ENCODE results near the gene PSD.

Gene PSD

GRCh38 chr10:102423372-102423968 lies 4.9 kb upstream of the PSD start:
- Histone ChIP-seq H3K4me1 (ENCODE audit: control insufficient read depth, insufficient read depth, low read length) (peaks cover 19% of the 10 kb centered on the region), H3K36me3 (ENCODE audit: control insufficient read depth, insufficient read depth, low read length) (peaks cover 6% of the 10 kb centered on the region), H3K4me3 (ENCODE audit: low read length) (no peak overlapping the region), H3K9ac (ENCODE audit: low read length) (peak overlapping the region; percentile 32), H3K27ac (ENCODE audit: low read depth, low read length) (no peak overlapping the region), H3K27me3 (ENCODE audit: control insufficient read depth, insufficient read depth, low read length) (no peaks in the 10 kb centered on the region)

DNA sequence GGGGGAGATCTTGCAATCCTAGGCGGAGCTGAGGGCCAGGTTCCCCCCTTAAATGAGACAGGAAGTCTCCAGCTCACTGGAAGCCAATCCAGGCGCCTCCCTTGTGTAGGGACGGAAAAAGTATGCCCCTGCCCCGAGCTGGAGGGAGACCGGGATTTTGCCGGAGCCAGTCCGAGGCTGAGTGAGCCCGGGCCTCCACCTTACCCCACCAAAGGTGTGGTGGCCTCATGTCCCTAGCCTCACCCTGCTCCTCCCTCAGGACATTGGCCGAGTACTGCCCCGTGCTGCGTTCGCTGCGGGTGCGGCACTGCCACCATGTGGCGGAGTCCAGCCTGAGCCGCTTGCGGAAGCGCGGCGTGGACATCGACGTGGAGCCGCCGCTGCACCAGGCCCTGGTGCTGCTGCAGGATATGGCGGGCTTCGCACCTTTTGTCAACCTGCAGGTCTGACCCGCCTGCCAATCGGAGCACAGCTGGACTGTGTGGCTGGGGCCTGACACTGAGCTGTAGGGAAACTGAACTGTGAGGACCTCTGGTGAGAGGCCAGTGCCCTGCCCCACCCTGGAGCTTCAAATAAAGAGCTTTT lies 4.1 kb upstream of the PSD start:
- peak overlapping the region; percentile 32 for H3K9ac ChIP-seq (ENCODE audit: low read length)
- H3K27ac ChIP-seq (ENCODE audit: low read depth, low read length), result peak overlapping the region; percentile 92
- peaks cover 19% of the 10 kb centered on the region for H3K4me1 ChIP-seq (ENCODE audit: control insufficient read depth, insufficient read depth, low read length)

DNA sequence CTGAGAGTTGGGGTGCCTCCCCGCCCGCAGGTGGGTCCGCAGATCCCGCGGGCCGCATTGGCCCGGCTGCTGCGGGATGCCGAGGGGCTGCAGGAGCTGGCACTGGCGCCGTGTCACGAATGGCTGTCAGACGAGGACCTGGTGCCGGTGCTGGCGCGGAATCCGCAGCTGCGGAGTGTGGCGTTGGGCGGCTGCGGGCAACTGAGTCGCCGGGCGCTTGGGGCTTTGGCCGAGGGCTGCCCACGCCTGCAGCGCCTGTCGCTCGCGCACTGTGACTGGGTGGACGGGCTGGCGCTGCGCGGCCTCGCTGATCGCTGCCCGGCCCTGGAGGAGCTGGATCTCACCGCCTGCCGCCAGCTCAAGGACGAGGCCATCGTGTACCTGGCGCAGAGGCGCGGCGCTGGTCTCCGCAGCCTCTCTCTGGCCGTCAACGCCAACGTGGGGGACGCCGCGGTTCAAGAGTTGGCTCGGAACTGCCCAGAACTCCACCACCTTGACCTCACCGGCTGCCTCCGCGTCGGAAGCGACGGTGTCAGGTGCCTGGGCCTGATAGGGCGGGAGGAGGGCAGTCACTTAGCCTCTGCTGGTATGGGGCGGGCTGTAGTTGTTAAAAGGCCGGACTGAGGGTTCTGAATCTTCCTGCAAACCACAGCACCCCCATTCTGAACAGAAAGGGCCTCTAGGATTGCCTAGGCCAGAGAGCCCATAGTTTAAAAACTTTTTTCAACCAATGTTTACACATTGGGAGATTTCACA lies 3.4 kb upstream of the PSD start:
- Histone ChIP-seq H3K27me3 (ENCODE audit: control insufficient read depth, insufficient read depth, low read length) (no peaks in the 10 kb centered on the region), H3K36me3 (ENCODE audit: control insufficient read depth, insufficient read depth, low read length) (peaks cover 6% of the 10 kb centered on the region), H3K27ac (ENCODE audit: low read depth, low read length) (peak overlapping the region; percentile 92), H3K9ac (ENCODE audit: low read length) (peak overlapping the region; percentile 84), H3K4me3 (ENCODE audit: low read length) (peak overlapping the region; percentile 92), H3K4me1 (ENCODE audit: control insufficient read depth, insufficient read depth, low read length) (peaks cover 19% of the 10 kb centered on the region)

More for the DNA sequence above, 4.1 kb upstream of the PSD start:
- H3K36me3 ChIP-seq (ENCODE audit: control insufficient read depth, insufficient read depth, low read length), result peaks cover 6% of the 10 kb centered on the region
- H3K4me3 ChIP-seq (ENCODE audit: low read length), result peak overlapping the region; percentile 92
- no peaks in the 10 kb centered on the region for H3K27me3 ChIP-seq (ENCODE audit: control insufficient read depth, insufficient read depth, low read length)

- Histone ChIP-seq H3K36me3 (ENCODE audit: control insufficient read depth, insufficient read depth, low read length) (peaks cover 6% of the 10 kb centered on the region), H3K4me3 (ENCODE audit: low read length) (peak overlapping the region; percentile 92), H3K27me3 (ENCODE audit: control insufficient read depth, insufficient read depth, low read length) (no peaks in the 10 kb centered on the region), H3K4me1 (ENCODE audit: control insufficient read depth, insufficient read depth, low read length) (peaks cover 19% of the 10 kb centered on the region), H3K9ac (ENCODE audit: low read length) (peak overlapping the region; percentile 84), H3K27ac (ENCODE audit: low read depth, low read length) (peak overlapping the region; percentile 92)
Measured at GRCh38 chr10:102421507-102421756, 2.8 kb upstream of the PSD start.

- H3K9ac ChIP-seq (ENCODE audit: low read length), result peak within 1 kb of the TSS; percentile 84
- H3K4me1 ChIP-seq (ENCODE audit: control insufficient read depth, insufficient read depth, low read length), result peaks cover 19% of the 10 kb centered on the region
- peak within 1 kb of the TSS; percentile 92 for H3K27ac ChIP-seq (ENCODE audit: low read depth, low read length)
- H3K4me3 ChIP-seq (ENCODE audit: low read length), result peak within 1 kb of the TSS; percentile 92
- H3K27me3 ChIP-seq (ENCODE audit: control insufficient read depth, insufficient read depth, low read length), result no peaks in the 10 kb centered on the region
- H3K36me3 ChIP-seq (ENCODE audit: control insufficient read depth, insufficient read depth, low read length), result peaks cover 6% of the 10 kb centered on the region
Measured at GRCh38 chr10:102420714-102421506, 2.3 kb upstream of the PSD start, which contains the start of gene FBXL15. TSS of gene FBXL15 (plus strand) at chr10:102420836. CDS start at chr10:102421130, 294 bp downstream.

DNA sequence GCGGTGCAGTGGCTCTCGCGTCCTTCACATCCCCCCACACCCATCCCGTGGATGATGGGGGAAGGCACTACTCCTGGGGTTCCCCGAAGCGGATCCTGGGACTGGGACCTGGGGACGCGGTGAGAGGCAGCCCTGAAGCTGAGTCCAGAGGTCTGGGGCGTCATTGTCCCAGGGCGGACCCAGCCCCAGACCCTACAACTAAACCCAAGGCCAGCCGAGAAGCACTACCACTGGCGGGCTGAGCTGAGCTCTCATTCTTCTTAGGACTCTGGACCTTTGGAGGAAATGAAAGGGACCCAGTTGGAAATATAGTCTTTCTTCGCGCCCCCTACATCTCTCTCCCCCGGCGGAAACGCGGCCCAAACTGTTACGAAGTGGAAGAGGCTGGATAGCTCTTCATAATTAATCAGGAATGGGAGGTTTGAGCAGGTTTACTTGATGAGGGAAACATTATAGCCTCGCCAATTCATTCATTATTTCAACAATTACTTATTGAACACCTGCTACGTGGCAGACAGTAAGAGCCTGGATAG lies 1.7 kb upstream of the PSD start:
- H3K9ac ChIP-seq (ENCODE audit: low read length), result no peak overlapping the region
- H3K4me1 ChIP-seq (ENCODE audit: control insufficient read depth, insufficient read depth, low read length), result peaks cover 19% of the 10 kb centered on the region
- peak overlapping the region; percentile 92 for H3K4me3 ChIP-seq (ENCODE audit: low read length)
- H3K27me3 ChIP-seq (ENCODE audit: control insufficient read depth, insufficient read depth, low read length), result no peaks in the 10 kb centered on the region
- H3K27ac ChIP-seq (ENCODE audit: low read depth, low read length), result peak overlapping the region; percentile 92
- peaks cover 6% of the 10 kb centered on the region for H3K36me3 ChIP-seq (ENCODE audit: control insufficient read depth, insufficient read depth, low read length)

GRCh38 chr10:102419269-102420180 lies 940 bp upstream of the PSD start:
- Histone ChIP-seq H3K27me3 (ENCODE audit: control insufficient read depth, insufficient read depth, low read length) (no peaks in the 10 kb centered on the region), H3K27ac (ENCODE audit: low read depth, low read length) (peak overlapping the region; percentile 92), H3K4me1 (ENCODE audit: control insufficient read depth, insufficient read depth, low read length) (peaks cover 19% of the 10 kb centered on the region), H3K36me3 (ENCODE audit: control insufficient read depth, insufficient read depth, low read length) (peaks cover 6% of the 10 kb centered on the region), H3K9ac (ENCODE audit: low read length) (no peak overlapping the region), H3K4me3 (ENCODE audit: low read length) (peak overlapping the region; percentile 92)

DNA sequence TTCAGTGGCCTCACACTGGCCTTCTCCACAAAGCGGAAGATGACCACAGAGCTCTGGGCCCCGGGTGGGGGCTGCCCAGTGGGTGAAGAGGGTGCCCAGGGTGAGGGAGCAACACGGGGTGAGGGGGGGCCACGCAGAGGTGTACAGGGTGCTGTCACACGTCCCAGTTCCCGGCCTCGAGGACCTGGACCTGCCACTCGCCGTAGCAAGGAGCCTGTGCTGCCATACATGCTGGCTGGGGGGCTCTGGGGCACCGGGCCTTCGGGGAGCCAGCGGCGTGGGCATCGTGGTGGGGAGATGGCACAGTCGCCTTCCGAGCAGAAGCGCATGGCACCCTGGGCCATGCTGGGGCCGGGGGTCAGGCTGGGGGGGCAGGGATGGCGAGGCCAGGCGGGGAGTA lies 1.9 kb downstream of the PSD start:
- Histone ChIP-seq H3K4me1 (ENCODE audit: control insufficient read depth, insufficient read depth, low read length) (peaks cover 7% of the 10 kb centered on the region), H3K36me3 (ENCODE audit: control insufficient read depth, insufficient read depth, low read length) (no peaks in the 10 kb centered on the region), H3K27me3 (ENCODE audit: control insufficient read depth, insufficient read depth, low read length) (peaks cover 8% of the 10 kb centered on the region), H3K9ac (ENCODE audit: low read length) (no peak overlapping the region), H3K27ac (ENCODE audit: low read depth, low read length) (no peak overlapping the region), H3K4me3 (ENCODE audit: low read length) (no peak overlapping the region)

GRCh38 chr10:102416283-102416682 lies 2.3 kb downstream of the PSD start:
- Histone ChIP-seq H3K9ac (ENCODE audit: low read length) (no peak overlapping the region), H3K27me3 (ENCODE audit: control insufficient read depth, insufficient read depth, low read length) (peaks cover 10% of the 10 kb centered on the region)

DNA sequence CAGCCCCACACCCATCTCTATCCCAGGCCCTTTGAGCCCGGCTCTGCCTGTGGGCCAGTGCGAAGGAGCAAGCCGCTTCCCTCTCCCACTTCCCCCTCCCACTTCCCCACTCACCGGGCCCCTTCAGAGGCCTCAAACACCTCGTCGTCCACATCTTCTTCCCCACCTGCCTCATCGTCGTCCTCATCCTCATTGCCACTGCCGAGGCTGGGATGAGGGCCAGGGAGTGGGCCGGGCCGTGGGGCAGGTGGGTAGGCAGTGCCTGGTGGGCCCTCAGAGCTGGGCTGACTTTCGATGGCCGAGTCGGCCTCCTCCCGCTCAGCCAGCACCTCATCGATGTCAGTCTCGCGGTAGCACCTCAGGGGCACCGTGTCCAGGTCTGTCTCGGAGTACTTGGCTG lies 3.8 kb downstream of the PSD start:
- H3K27me3 ChIP-seq (ENCODE audit: control insufficient read depth, insufficient read depth, low read length), result peaks cover 19% of the 10 kb centered on the region
- peaks cover 6% of the 10 kb centered on the region for H3K4me1 ChIP-seq (ENCODE audit: control insufficient read depth, insufficient read depth, low read length)
- H3K27ac ChIP-seq (ENCODE audit: low read depth, low read length), result no peak overlapping the region
- no peaks in the 10 kb centered on the region for H3K36me3 ChIP-seq (ENCODE audit: control insufficient read depth, insufficient read depth, low read length)
- H3K9ac ChIP-seq (ENCODE audit: low read length), result no peak overlapping the region
- no peak overlapping the region for H3K4me3 ChIP-seq (ENCODE audit: low read length)

More at GRCh38 chr10:102416283-102416682, 2.3 kb downstream of the PSD start:
- Histone ChIP-seq H3K4me3 (ENCODE audit: low read length) (no peak overlapping the region), H3K36me3 (ENCODE audit: control insufficient read depth, insufficient read depth, low read length) (no peaks in the 10 kb centered on the region), H3K27ac (ENCODE audit: low read depth, low read length) (no peak overlapping the region), H3K4me1 (ENCODE audit: control insufficient read depth, insufficient read depth, low read length) (peaks cover 8% of the 10 kb centered on the region)

- Histone ChIP-seq H3K4me1 (ENCODE audit: control insufficient read depth, insufficient read depth, low read length) (peaks cover 9% of the 10 kb centered on the region), H3K27ac (ENCODE audit: low read depth, low read length) (no peak overlapping the region), H3K36me3 (ENCODE audit: control insufficient read depth, insufficient read depth, low read length) (no peaks in the 10 kb centered on the region), H3K4me3 (ENCODE audit: low read length) (no peak overlapping the region), H3K9ac (ENCODE audit: low read length) (no peak overlapping the region), H3K27me3 (ENCODE audit: control insufficient read depth, insufficient read depth, low read length) (peaks cover 19% of the 10 kb centered on the region)
Measured at GRCh38 chr10:102413806-102414561, 4.6 kb downstream of the PSD start.
